ENCODE data around the gene C1R. TPM values are rescaled to one million over a fixed set of nuclear protein-coding genes. Genes with fewer than 3 reads are reported as not detected.

Gene C1R
- total and polyA plus RNA-seq, 2 of the 8 experiments (the other 6 are each of a cell fraction or from before 2014, with no cell fraction given) = 6.9 to 16.3 TPM

- CTCF ChIA-PET (ENCODE audit: partially characterized antibody) = interaction anchor here (0.7 to 4.1 kb wide), 40 partner anchors 9 to 206 kb away, joined by 3 to 58 read pairs (median 4); partner anchors contain the start of genes C1R, C1S and PEX5
- Histone ChIP-seq H3K4me1 (replicated peaks in 1 of 4; ENCODE audit: control insufficient read depth in 3 of 4, insufficient read depth in 4 of 4, low read length in 3 of 4) (no peaks in the 10 kb centered on the region), H3K9me3 (ENCODE audit: insufficient read depth in 2 of 2, low read depth in 1 of 2, low read length in 1 of 2) (no peaks in the 10 kb centered on the region), H3K4ac (replicated peaks; ENCODE audit: insufficient read length, low read depth, low read length) (no peak overlapping the region), H3K18ac (ENCODE audit: extremely low read depth, low read length) (no peak overlapping the region), H3K4me3 (ENCODE audit: extremely low read depth in 1 of 4, insufficient read depth in 2 of 4, low read depth in 3 of 4, low read length in 4 of 4) (no peak overlapping the region), H2AFZ (ENCODE audit: low read length) (no peak overlapping the region), H3K79me2 (ENCODE audit: control insufficient read depth in 1 of 2, insufficient read depth in 2 of 2, low read length in 2 of 2) (no peaks in the 10 kb centered on the region), H3K27me3 (replicated peaks in 1 of 4; ENCODE audit: control insufficient read depth in 3 of 4, extremely low read depth in 1 of 4, insufficient read depth in 3 of 4, low read length in 3 of 4) (no peaks in the 10 kb centered on the region), H3K56ac (replicated peaks; ENCODE audit: insufficient read length, low read depth, low read length) (no peak overlapping the region), H4K5ac (ENCODE audit: insufficient read length, low read depth, low read length) (no peak overlapping the region), H3K36me3 (ENCODE audit: control insufficient read depth in 2 of 4, insufficient read depth in 4 of 4, low read length in 3 of 4) (no peaks in the 10 kb centered on the region), H4K20me1 (replicated peaks in 1 of 2; ENCODE audit: control insufficient read depth in 1 of 2, insufficient read depth in 2 of 2, low read length in 2 of 2) (peaks cover 0 to 1% of the 10 kb centered on the region in 2 experiments), H3K27ac (ENCODE audit: low read depth, low read length) (no peak overlapping the region), H4K8ac (ENCODE audit: extremely low read depth, insufficient read depth, low read length) (peak overlapping the region; percentile 9; the same call in 1 of the 2 replicates), H3K14ac (ENCODE audit: insufficient read length) (no peak overlapping the region), H3K4me2 (ENCODE audit: insufficient read depth in 1 of 2, low read depth in 2 of 2, low read length in 2 of 2) (no peak overlapping the region), H2BK20ac (ENCODE audit: low read length) (no peak overlapping the region), H3K23ac (ENCODE audit: insufficient read length) (no peak overlapping the region), H4K91ac (replicated peaks; ENCODE audit: insufficient read length, low read length) (no peak overlapping the region), H2BK15ac (ENCODE audit: low read length) (no peak overlapping the region), H3K79me1 (ENCODE audit: low read depth, low read length) (no peaks in the 10 kb centered on the region), H3K9ac (replicated peaks in 1 of 4; ENCODE audit: extremely low read depth in 1 of 4, low read depth in 3 of 4, low read length in 3 of 4) (no peak overlapping the region), H2BK120ac (replicated peaks; ENCODE audit: low read depth, low read length) (no peak overlapping the region), H2BK5ac (ENCODE audit: low read depth, low read length) (no peak overlapping the region), H2BK12ac (ENCODE audit: low read depth, low read length) (no peak overlapping the region), H3K23me2 (ENCODE audit: low read depth, low read length) (peaks cover 2% of the 10 kb centered on the region), H2AK5ac (ENCODE audit: low read depth, low read length) (no peak overlapping the region)
- POLR2A ChIA-PET (ENCODE audit: partially characterized antibody) = interaction anchor here (1.0 to 2.3 kb wide), 10 partner anchors 9 to 244 kb away, joined by 3 to 14 read pairs (median 5); partner anchors contain the start of genes C12orf57, C1S and RNU7-1
- TF ChIP-seq YY1 (IDR thresholded peaks at IDR 0.05; ENCODE audit: low read depth, low read length) (no peak), TEAD4 (IDR thresholded peaks at IDR 0.05; ENCODE audit: low read depth, low read length) (no peak), CTCF (IDR thresholded peaks at IDR 0.05; ENCODE audit: control extremely low read depth in 1 of 3, insufficient read depth in 1 of 3, low read depth in 1 of 3, low read length in 3 of 3) (peak; percentile 58 to 71 (median 70)), RAD21 (IDR thresholded peaks at IDR 0.05 in 1 of 2, conservative IDR thresholded peaks at IDR 0.05 in 1 of 2; ENCODE audit: low read depth in 2 of 2, low read length in 2 of 2) (peak; percentile 62 to 75)
- 51% methylated on average over 5 of the region's 5 CpGs; no CpG with 5 or more reads in 1 of the 2 experiments for WGBS, 2 experiments (ENCODE audit: extremely low coverage in 1 of 2, insufficient coverage in 1 of 2, insufficient read length in 1 of 2, insufficient replicate concordance in 2 of 2, low coverage in 1 of 2, low lambda C conversion rate in 2 of 2, missing lambda C conversion rate in 1 of 2)
- peak in 1 of 2 experiments; percentile 51 for DNase-seq (ENCODE audit: low read depth in 1 of 2, low spot score in 2 of 2)
- FAIRE-seq = peak; percentile 52
Measured at GRCh38 chr12:7113389-7113871, 21.2 kb upstream of the C1R start.
